Transverse colon (tissue), 4 donors: ENCODE results near the gene TRAK1. TPM values are rescaled to one million over a fixed set of nuclear protein-coding genes. Genes with fewer than 3 reads are reported as not detected.
A peak's percentile ranks its signal among the peaks of the same experiment; 100 is the strongest.

Experiments used
- DNase-seq: peaks from one replicate; pipeline ENCODE4 v3.0.0-alpha.2; 2019
- H3K27ac ChIP-seq, 4 donors: fragments of 200-600 bp; sonication (generic); 2 replicates each; pipeline ENCODE4 v1.5.1; 2016 to 2018; ENCODE audit warnings: inconsistent platforms in 4 of 4
- H3K27me3 ChIP-seq: fragments of 200-600 bp; sonication (generic); 2 replicates; pipeline ENCODE4 v1.5.1; 2017; ENCODE audit warnings: inconsistent platforms
- H3K36me3 ChIP-seq, 4 donors: fragments of 200-600 bp; sonication (generic); 2 replicates each; pipeline ENCODE4 v1.5.1; 2017 to 2019; ENCODE audit warnings: inconsistent platforms in 4 of 4
- H3K4me1 ChIP-seq, 4 donors: fragments of 200-600 bp; sonication (generic); 2 replicates each; pipeline ENCODE4 v1.5.1; 2017 to 2020; ENCODE audit warnings: inconsistent platforms in 4 of 4
- H3K4me3 ChIP-seq, 4 donors: fragments of 200-600 bp; sonication (generic); 1 replicate in 1 of 4; 2 replicates in 3 of 4; pipeline versions ENCODE4 v1.5.1 to v1.6.1; 2017 to 2019; ENCODE audit warnings: inconsistent platforms in 4 of 4
- H3K9me3 ChIP-seq, 2 donors: fragments of 200-600 bp; sonication (generic); 2 replicates each; pipeline ENCODE4 v1.5.1; 2017 to 2019; ENCODE audit warnings: inconsistent platforms in 2 of 2
- CTCF ChIP-seq, 5 experiments: fragments of 200-600 bp in 3 of 5; fragments of 450-650 bp in 2 of 5; sonication (generic) in 3 of 5; IDR thresholded peaks; 1 replicate in 2 of 5; 2 replicates in 3 of 5; pipeline ENCODE4 v1.5.1; 2016 to 2017; ENCODE audit warnings: antibody characterized with exemption in 5 of 5, inconsistent platforms in 3 of 5, mild to moderate bottlenecking in 2 of 5, moderate library complexity in 1 of 5
- EP300 ChIP-seq: sonication (generic); formaldehyde crosslinking; IDR thresholded peaks from one replicate; pipeline ENCODE4 v1.6.1; 2017; ENCODE audit warnings: antibody characterized with exemption, low read depth
- POLR2A ChIP-seq: fragments of 450-650 bp; IDR thresholded peaks from one replicate; pipeline ENCODE4 v1.6.1; 2016; ENCODE audit warnings: antibody characterized with exemption, mild to moderate bottlenecking, moderate library complexity
- POLR2AphosphoS5 ChIP-seq, 3 donors: sonication (generic); formaldehyde crosslinking; IDR thresholded peaks; one replicate each; pipeline ENCODE4 v1.6.1; 2016; ENCODE audit warnings: antibody characterized with exemption in 3 of 3
- WGBS, 2 donors: methylation state at CpG; one replicate each; pipeline ENCODE4 v1.1.5; 2018; ENCODE audit warnings: low coverage in 1 of 2; 5-methylcytosine and 5-hydroxymethylcytosine counted together
- in situ Hi-C, 4 donors: fragments of 200-750 bp; cut with MboI; loops; one replicate each; pipeline versions ENCODE4 v1.15.0 to v1.15.1; 2017; ENCODE audit warnings: low sequenced_read_pairs in 3 of 4, low pct_ligation_motif_present in 1 of 4, low pct_unique_long_range_greater_than_20kb in 1 of 4
- intact Hi-C: fragments of 100-400 bp; cut with DNase I; formaldehyde crosslinking; loops from one replicate; pipeline ENCODE4 v1.15.1; 2023; ENCODE audit warnings: low total_unique reads
- total RNA-seq, 4 donors: library from RNA; depleted of rRNA; stranded (reverse); fragments of >200 nt; gene quantifications; one replicate each; pipeline ENCODE4 v1.1.0, GENCODE V29; 2016

Gene TRAK1
- total RNA-seq, 4 donors from 2014 or later = 91.7 to 247 (median 115) TPM

DNA sequence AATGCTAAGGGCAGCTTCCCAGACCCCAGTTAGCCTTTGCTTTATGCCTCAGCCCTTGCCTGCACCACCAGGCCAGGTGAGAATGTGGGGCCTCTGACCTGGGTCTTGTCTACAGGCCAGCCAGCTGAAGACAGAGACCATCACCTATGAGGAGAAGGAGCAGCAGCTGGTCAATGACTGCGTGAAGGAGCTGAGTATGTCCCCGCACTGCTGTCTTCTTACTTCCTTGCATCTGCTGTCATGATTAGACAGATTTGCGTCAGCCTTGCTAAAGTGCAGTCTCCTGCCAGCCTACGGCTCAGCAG is 100.2 kb downstream of the TRAK1 start:
- intact Hi-C loops = no loop called here
- Histone ChIP-seq H3K27me3 (no peaks in the 10 kb centered on the region), H3K27ac (no peak overlapping the region), H3K36me3 (peaks cover 0 to 28% (median 13%) of the 10 kb centered on the region in 4 donors), H3K9me3 (no peaks in the 10 kb centered on the region), H3K4me1 (peaks cover 0 to 4% (median 0%) of the 10 kb centered on the region in 4 donors), H3K4me3 (no peak overlapping the region)
- in situ Hi-C loops = loop anchor here in 1 of 4 donors (10.0 kb wide), 1 partner anchor 77 kb away; no protein-coding TSS in a partner anchor
- DNase-seq = no peak
- 73 to 78% methylated on average over 3 to 4 of the region's 4 CpGs for whole genome bisulfite sequencing, 2 donors
- TF ChIP-seq EP300 = no peak
- TF ChIP-seq CTCF (IDR thresholded peaks at IDR 0.05) = peak in 2 of 5 experiments; percentile 15 to 40

- no peak overlapping the region for H3K4me3 ChIP-seq
- no peak for DNase-seq
- intact Hi-C loops (no loop called here), in situ Hi-C loops (loop anchor here in 1 of 4 donors (10.0 kb wide), 1 partner anchor 78 kb away; no protein-coding TSS in a partner anchor)
- no peaks in the 10 kb centered on the region for H3K9me3 ChIP-seq
- peaks cover 0 to 4% (median 0%) of the 10 kb centered on the region in 4 donors for H3K4me1 ChIP-seq
- peaks cover 0 to 37% (median 16%) of the 10 kb centered on the region in 4 donors for H3K36me3 ChIP-seq
- WGBS, 2 donors = 81 to 90% methylated on average over 8 of the region's 8 CpGs
- TF ChIP-seq POLR2AphosphoS5 (IDR thresholded peaks at IDR 0.05) (no peak), CTCF (IDR thresholded peaks at IDR 0.05) (no peak), EP300 (no peak), POLR2A (no peak)
- no peaks in the 10 kb centered on the region for H3K27me3 ChIP-seq
- no peak overlapping the region for H3K27ac ChIP-seq
These were observed 101.4 kb downstream of the TRAK1 start for GRCh38 chr3:42192334-42193200.

DNA sequence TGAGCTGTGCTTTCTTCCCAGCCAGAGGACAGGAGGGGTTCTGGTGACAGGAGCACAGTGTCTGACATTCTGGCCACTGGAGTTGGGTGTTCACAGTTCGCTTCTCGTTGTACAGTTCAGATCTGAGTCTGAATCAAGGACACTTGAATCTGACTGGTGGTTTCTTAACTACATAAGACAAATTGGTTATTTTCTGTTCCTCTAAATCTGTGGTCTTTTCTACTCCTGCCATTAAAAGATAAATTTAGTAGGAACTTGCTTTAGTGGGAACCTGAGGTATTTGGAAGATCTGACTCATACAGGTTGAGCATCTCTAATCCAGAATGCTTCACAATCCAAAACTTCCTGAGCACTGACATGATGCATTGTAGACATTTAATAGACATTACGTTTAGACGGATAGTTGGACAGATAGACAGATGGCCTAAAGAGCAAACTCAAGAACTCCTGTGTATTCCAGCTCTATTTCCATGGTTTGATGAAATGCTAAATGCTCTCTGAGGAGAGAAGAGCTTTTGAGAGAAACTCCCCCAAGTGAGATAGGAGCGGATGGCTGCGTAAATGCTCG is 103.9 kb downstream of the TRAK1 start:
- in situ Hi-C loops (loop anchor here in 2 of 4 donors (5.0 to 10.0 kb wide), 2 partner anchors 80 to 303 kb away; no protein-coding TSS in a partner anchor), intact Hi-C loops (no loop called here)
- Histone ChIP-seq H3K27me3 (no peaks in the 10 kb centered on the region), H3K9me3 (no peaks in the 10 kb centered on the region), H3K36me3 (peaks cover 0 to 61% (median 25%) of the 10 kb centered on the region in 4 donors), H3K4me3 (no peak overlapping the region), H3K4me1 (peaks cover 0 to 4% (median 0%) of the 10 kb centered on the region in 4 donors), H3K27ac (no peak overlapping the region)
- DNase-seq = no peak
- TF ChIP-seq CTCF (IDR thresholded peaks at IDR 0.05) = no peak
- TF ChIP-seq EP300 = no peak
- no peak for TF ChIP-seq POLR2A
- no peak for TF ChIP-seq POLR2AphosphoS5 (IDR thresholded peaks at IDR 0.05)
- WGBS, 2 donors = 82 to 91% methylated on average over 3 to 7 of the region's 7 CpGs

DNA sequence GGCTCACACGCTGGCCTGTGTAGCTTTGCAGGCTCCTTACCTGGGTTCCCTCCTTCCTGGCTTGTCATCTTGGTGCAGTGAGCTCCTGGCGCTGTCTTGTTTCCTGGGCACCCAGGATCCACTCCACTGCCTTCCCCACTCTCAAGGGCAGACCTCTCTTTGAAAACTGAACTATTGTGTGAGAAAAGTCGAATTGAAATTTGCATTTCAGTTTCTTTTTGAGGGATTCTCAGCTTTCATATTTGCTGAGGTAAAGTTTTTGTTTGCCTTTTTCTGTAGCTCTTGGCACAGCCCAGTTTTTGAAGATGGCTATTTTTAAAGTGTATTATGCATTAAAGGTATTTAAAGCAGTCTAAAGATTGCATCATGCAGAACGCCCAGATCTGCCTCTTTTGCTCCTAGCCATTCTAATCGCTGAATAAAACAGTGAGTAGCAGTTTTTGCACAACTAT is 104.7 kb downstream of the TRAK1 start:
- TF ChIP-seq EP300 (no peak), POLR2A (no peak), CTCF (IDR thresholded peaks at IDR 0.05) (no peak), POLR2AphosphoS5 (IDR thresholded peaks at IDR 0.05) (no peak)
- 70 to 74% methylated on average over 3 to 5 of the region's 5 CpGs for WGBS, 2 donors
- Histone ChIP-seq H3K9me3 (no peaks in the 10 kb centered on the region), H3K27me3 (no peaks in the 10 kb centered on the region), H3K4me3 (no peak overlapping the region), H3K27ac (no peak overlapping the region), H3K4me1 (peaks cover 0 to 4% (median 0%) of the 10 kb centered on the region in 4 donors), H3K36me3 (peaks cover 0 to 69% (median 29%) of the 10 kb centered on the region in 4 donors)
- DNase-seq = no peak
- in situ Hi-C loops = loop anchor here in 2 of 4 donors (5.0 to 10.0 kb wide), 2 partner anchors 81 to 304 kb away; no protein-coding TSS in a partner anchor
- intact Hi-C loops = no loop called here
